GM12801 (cell line): ENCODE measurements around the gene HS3ST3B1.

ENCODE experiments used
- CTCF ChIP-seq: IDR thresholded peaks from one replicate; pipeline ENCODE4 v1.5.1; 2011; ENCODE audit warnings: control low read depth; ENCODE audit not compliant: insufficient read length; ENCODE audit errors: extremely low read depth

The HS3ST3B1 gene

DNA sequence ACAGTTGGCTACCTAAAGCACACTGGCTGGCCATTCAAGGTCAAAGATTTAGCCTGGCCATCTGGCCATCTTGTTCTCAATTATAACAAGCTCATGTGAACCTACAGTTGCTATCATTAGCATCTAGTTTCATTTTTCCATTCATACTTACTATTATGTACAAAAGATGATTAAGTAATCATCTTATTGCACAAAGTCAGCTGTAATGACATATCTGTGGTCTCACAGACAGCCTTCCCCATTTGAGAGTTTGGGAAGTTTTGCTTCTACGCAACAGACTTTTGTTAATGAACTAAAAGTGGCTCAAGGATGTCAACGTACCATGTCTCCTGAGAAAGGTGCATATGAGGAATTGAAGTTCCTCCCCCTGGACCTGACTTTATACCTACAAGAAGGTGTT, 51.3 kb downstream of the HS3ST3B1 start:
- TF ChIP-seq CTCF, result no peak

DNA sequence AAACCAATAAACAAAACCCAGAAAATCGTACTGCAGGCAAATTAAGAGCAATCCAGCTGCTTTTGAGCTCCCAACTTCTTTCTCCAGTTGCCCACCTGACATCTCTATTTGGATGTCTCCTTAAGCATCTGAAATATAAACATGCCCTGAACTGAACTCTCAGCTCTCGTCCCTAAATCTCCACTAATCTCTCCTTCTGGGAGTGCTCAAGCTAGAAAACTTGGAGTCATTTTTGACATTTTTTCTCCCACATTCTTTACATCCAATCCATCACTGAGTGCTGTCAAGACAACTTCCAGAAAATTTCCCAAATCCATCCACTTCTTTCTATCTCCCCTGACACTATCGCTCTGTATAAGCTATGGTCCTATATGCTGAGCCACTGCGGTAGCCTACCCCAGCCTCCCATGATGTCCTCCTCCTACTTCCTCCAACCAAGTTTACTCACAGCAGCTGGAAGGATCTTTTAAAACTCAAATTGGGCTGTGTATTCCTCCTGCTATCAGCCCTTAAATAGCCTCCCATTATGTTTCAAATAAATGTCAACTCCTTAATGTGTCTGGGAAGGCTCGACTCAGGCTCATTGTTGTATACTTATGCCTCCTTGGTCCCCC, 53.1 kb downstream of the HS3ST3B1 start:
- TF ChIP-seq CTCF, result no peak

DNA sequence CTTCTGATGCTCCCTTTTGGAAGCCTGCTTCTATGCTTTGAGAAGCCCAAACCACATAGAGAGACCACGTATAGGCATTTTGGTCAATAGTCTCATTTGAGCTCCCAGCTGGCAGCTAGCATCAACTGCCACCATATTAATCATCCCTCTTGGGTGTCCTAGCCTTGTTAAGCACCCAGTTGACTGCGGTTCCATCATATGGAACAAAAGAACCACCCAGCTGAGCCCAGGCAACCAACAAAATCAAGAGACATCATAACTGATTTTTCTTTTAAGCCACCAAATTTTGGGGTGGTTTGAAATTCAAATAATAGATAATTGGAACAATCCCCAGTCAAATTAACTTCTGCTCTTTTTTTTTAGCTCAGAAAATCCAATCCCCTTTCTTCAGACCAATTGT, 53.9 kb downstream of the HS3ST3B1 start:
- no peak for TF ChIP-seq CTCF

DNA sequence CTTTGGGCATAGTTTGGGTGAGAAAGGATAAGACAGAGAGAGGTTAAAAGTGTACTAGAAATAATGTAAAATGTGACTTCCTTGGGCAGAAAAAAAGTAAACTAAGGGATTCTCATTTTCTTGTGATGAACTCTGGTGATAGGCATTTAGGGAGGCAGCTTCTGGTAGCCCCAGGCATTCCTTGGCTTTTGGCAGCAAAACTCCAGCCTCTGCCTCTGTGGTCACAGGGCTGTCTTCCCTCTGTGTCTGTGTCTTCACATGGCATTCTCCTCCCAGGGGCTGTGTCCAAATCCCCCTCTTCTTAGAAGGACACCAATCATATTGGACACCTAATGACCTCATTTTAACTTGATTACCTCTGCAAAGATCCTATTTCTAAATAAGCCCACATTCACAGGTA, 54.7 kb downstream of the HS3ST3B1 start:
- no peak for TF ChIP-seq CTCF

GRCh38 chr17:14359163-14360020, 58.5 kb downstream of the HS3ST3B1 start:
- no peak for TF ChIP-seq CTCF

DNA sequence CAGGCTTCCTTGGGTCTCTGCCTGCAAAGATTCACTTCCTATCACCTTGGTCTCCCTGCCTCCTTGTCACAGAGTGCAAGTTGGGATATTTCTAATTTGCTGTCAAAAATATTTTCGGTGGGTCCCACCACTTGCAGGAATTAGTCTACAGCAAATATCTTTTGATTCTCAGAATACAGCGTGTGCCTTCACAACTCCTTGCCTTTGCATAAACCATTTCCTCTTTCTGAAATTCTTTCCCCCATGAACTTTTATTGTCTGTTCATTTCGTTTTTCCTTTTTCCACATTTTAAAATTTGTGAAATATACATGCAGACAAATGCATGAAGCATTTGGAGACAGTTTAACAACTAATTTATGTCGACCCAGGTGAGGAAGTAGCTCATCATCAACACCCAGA, 60.0 kb downstream of the HS3ST3B1 start:
- TF ChIP-seq CTCF, result no peak

DNA sequence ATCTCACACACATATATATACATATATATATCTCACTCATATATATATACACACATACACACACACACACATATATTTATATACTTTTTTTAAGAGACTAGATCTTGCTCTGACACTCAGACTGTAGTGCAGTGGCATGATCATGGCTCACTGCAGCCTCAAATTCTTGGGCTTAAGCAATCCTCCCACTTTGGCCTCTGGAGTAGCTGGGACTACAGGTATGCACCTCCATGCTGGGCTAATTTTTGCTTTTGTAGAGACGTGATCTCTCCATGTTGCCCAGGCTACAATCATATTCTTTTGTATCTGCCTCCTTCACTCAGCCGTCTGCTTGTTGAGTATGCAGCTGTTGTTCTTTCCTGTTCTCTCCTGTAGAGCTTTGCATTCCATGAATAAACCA, 60.6 kb downstream of the HS3ST3B1 start:
- TF ChIP-seq CTCF, result no peak
